ENCODE data around the gene PLA2G7. TPM values are rescaled to one million over a fixed set of nuclear protein-coding genes. Genes with fewer than 3 reads are reported as not detected.

The PLA2G7 gene
- total and polyA plus RNA-seq, 2 donors (not counting 3 experiments of a cell fraction or from before 2014, with no cell fraction given): not detected

- Histone ChIP-seq H3K9ac (replicated peaks; ENCODE audit: extremely low read depth, insufficient read depth, low read length) (no peak overlapping the region), H4K20me1 (replicated peaks; ENCODE audit: control insufficient read depth, extremely low read depth, insufficient read depth, low read length) (no peaks in the 10 kb centered on the region), H3K4me1 (ENCODE audit: control insufficient read depth, extremely low read depth, insufficient read depth, low read length) (no peaks in the 10 kb centered on the region), H2AFZ (ENCODE audit: low read depth, low read length) (no peak overlapping the region), H3K9me3 (replicated peaks; ENCODE audit: control insufficient read depth, insufficient read depth, low read length) (no peaks in the 10 kb centered on the region), H3K4me3 (replicated peaks in 1 of 3; ENCODE audit: insufficient read depth in 1 of 3, low read depth in 1 of 3, low read length in 3 of 3) (no peak overlapping the region), H3K4me2 (ENCODE audit: insufficient read depth, low read length) (no peak overlapping the region), H3K27ac (ENCODE audit: insufficient read depth, low read depth, low read length) (no peak overlapping the region), H3K36me3 (ENCODE audit: control insufficient read depth in 2 of 2, extremely low read depth in 1 of 2, insufficient read depth in 2 of 2, low read length in 2 of 2) (no peaks in the 10 kb centered on the region), H3K27me3 (ENCODE audit: control insufficient read depth in 2 of 2, insufficient read depth in 2 of 2, low read length in 2 of 2) (peaks cover 0 to 2% of the 10 kb centered on the region in 2 experiments), H3K9me1 (replicated peaks; ENCODE audit: control insufficient read depth, extremely low read depth, insufficient read depth, low read length) (no peaks in the 10 kb centered on the region), H3K79me2 (ENCODE audit: control insufficient read depth, insufficient read depth, low read length) (no peaks in the 10 kb centered on the region)
- BruUV-seq (replicated peaks): no TSS peak
- intact Hi-C loops (cut with micrococcal nuclease): no loop called here
- DNase-seq (ENCODE audit: low read depth, low spot score): no peak
- POLR2A ChIA-PET: no interaction called here
- no peak for TF ChIP-seq MAX (IDR thresholded peaks at IDR 0.05; ENCODE audit: insufficient read depth, insufficient read length)
- no peak for TF ChIP-seq POLR2AphosphoS5 (IDR thresholded peaks at IDR 0.05; ENCODE audit: insufficient read depth, low read depth, low read length)
- TF ChIP-seq FOS (IDR thresholded peaks at IDR 0.05; ENCODE audit: borderline replicate concordance, insufficient read depth, low read length): no peak
- no peak for TF ChIP-seq GATA2 (IDR thresholded peaks at IDR 0.05; ENCODE audit: insufficient read depth, insufficient read length, low read depth, low read length)
- TF ChIP-seq CTCF (IDR thresholded peaks at IDR 0.05; ENCODE audit: extremely low read depth in 1 of 2, insufficient read depth in 1 of 2, low read depth in 1 of 2, low read length in 2 of 2): no peak
- no peak for TF ChIP-seq EZH2 (IDR thresholded peaks at IDR 0.05; ENCODE audit: borderline replicate concordance, low read depth, low read length, severe bottlenecking)
- TF ChIP-seq POLR2A (IDR thresholded peaks at IDR 0.05; ENCODE audit: low read depth, low read length): no peak
- no peak for TF ChIP-seq JUN (IDR thresholded peaks at IDR 0.05; ENCODE audit: borderline replicate concordance, insufficient read depth, insufficient read length, low read depth)
- dilution Hi-C loops (cut with MboI; ENCODE audit: extremely low pct_ligation_motif_present, low sequenced_read_pairs): no loop called here
- no peak for FAIRE-seq
- CTCF ChIA-PET: no interaction called here
These were observed 38.2 kb upstream of the PLA2G7 start for GRCh38 chr6:46773201-46773855.

Measured in endothelial cell of umbilical vein (primary cell).